GM18907 (cell line): Measurements from ENCODE around the gene AGPS.
"Not testable (repeated sequence)": the region's sequence is repeated elsewhere in the genome, so short reads cannot be mapped to it uniquely, and the experiment has no call there.

Experiments
- ATAC-seq: cut with Tn5 transposase; IDR thresholded peaks from one replicate; pipeline ENCODE4 v1.9.1; 2021; ENCODE audit warnings: mild to moderate bottlenecking, moderate library complexity; ENCODE audit not compliant: unreplicated experiment

AGPS gene

GRCh38 chr2:177466337-177467195, 74.0 kb downstream of the AGPS start:
- ATAC-seq, result no peak

DNA sequence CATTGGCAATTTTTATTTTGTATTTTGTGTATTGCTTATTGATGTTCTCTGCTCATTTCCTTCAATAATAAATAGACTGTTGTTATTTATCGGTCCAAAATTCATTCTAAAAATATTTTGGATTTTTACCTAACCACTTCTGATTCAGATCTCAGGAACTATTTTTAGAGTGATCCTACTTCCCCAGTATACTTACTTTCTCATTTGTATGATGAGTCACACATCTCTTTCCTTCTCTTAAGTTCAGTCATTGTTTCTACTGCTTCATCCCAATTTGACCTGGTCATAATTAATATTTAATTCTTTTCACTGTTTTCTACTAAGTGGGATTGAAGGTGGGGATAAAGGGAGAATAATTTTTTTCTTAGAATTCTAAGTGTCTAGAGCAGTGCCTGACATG, 75.1 kb downstream of the AGPS start:
- ATAC-seq, result no peak

DNA sequence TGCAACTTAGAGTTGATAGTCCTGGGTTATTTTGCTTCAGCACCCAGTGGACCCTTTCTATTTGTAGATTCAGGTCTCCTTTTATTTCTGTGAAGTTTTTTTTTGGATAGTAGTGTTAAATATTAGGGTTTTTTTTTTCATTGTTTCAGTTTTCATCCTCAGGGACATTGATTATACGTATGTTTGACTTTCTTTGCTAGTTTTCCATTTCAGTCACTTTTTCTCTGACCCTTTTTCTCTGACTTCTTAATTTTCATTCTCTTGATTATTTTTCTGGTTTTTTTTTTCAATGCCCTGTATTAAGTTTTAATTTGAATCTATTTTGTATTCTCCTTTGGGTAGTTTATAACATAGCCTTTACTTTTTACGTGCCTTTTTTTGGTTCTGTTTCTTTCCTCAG, 79.4 kb downstream of the AGPS start:
- ATAC-seq, result no peak

DNA sequence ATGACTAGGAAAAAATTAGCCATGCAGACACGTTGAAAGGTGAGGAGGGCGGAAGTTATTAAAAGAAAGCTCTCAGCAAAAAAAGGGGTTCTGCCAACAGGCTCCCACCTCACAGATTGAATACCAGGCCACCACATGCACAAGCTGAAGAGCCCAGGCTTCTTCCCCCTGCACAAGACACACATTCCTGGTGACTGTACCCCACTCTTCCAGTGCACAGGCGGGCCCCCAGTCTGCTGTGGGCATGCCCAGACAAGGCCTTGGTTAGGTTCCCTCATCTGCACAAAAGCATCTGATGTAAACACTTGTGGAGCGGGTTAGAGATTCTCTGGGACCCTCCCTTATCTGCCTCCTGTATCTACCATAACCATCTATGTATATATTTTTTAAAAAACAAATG, 81.7 kb downstream of the AGPS start:
- no peak for ATAC-seq

GRCh38 chr2:177474998-177475397, 82.4 kb downstream of the AGPS start:
- no peak for ATAC-seq

GRCh38 chr2:177476897-177477296, 84.3 kb downstream of the AGPS start:
- no peak for ATAC-seq

GRCh38 chr2:177478029-177478428, 85.5 kb downstream of the AGPS start:
- no peak for ATAC-seq

GRCh38 chr2:177478907-177479306, 86.3 kb downstream of the AGPS start:
- ATAC-seq, result no peak

- no peak for ATAC-seq
These were observed 89.6 kb downstream of the AGPS start for GRCh38 chr2:177482195-177482594.

DNA sequence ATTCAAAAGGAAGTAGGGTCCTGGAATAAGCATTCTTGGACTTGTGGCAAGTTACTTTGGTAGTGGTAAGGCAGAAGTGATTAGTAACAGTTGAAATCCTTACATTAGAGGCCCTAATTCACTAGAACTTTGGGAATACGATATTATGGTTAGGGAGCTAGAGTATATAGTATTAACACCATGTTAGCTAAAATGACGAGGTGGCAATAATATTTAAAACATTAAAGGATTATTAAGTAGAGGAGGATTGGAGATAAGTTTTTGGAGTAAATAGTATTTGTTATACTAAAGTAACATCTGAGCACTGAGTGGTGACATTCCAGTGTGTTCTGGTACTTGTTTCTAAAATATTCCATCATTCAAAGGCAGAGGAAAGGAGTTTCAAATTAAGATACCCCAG, 91.0 kb downstream of the AGPS start:
- ATAC-seq, result no peak

DNA sequence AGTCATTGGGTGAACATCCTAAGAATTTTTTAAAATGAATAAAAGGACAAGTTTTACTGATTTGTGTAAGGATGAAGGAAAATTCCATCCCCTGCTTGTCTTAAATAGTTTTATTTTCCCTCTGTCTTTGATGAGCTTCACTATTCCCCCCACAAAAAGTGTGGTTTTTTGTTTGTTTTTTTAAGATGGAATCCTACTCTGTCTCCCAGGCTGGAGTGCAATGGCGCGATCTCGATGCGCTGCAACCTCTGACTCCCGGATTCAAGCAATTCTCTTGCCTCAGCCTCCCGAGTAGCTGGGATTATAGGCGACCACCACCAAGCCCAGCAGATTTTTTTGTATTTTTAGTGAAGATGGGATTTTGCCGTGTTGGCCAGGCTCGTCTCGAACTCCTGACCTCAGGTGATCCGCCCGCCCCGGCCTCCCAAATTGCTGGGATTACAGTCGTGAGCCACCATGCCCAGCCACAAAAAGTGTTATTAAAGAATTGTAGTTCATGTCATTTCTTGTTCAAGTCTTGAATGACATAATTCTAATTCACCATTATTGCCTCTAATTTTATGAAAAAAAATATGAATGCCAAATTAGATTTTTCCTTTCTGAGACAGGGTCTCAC, 91.7 kb downstream of the AGPS start:
- ATAC-seq, result no peak

GRCh38 chr2:177485657-177486056, 93.1 kb downstream of the AGPS start:
- ATAC-seq, result not testable (repeated sequence)

DNA sequence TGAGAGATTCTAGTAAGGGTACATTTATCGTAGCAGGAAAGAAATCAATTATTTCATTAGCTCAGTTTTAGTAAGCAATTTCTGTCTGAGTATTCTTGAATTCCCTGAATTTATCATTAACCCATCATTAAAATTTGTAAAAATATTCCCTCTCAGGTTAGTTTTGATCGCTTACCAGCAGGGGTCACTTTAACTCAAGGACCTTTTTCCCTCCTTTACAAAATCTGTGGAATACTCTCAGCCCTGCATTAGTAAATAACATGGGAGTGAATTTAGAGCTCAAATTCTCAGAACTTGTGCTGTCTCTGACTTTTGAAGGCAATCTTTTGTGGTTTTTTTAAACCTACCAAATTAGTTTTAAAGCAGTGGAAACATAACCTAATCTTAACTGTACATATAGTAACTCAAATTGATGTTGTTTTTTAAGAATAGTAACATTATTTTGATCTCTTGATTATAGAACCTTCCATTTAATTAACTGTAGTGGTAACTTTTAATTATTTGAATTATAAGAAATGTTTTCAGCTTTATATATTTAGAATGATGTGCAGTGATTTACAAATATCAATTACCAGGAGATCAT, 97.2 kb downstream of the AGPS start:
- ATAC-seq, result no peak

DNA sequence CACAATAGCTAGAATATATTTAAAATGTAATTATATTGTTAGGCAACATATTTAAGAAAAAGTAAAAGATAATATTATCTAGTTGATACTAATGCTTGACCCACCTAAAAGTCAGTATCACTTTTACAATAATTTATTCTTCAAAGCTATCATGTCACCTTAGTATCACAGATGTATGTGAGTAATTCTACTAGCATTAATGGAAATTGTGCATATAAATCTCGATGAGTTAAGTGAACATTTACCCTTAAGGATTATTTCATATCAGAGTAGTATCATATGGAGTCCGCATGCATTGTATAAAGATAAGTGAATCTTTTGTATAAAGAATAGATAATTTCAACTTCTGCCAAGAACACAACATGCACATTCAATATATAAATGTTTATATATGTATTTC, 103.4 kb downstream of the AGPS start:
- no peak for ATAC-seq

DNA sequence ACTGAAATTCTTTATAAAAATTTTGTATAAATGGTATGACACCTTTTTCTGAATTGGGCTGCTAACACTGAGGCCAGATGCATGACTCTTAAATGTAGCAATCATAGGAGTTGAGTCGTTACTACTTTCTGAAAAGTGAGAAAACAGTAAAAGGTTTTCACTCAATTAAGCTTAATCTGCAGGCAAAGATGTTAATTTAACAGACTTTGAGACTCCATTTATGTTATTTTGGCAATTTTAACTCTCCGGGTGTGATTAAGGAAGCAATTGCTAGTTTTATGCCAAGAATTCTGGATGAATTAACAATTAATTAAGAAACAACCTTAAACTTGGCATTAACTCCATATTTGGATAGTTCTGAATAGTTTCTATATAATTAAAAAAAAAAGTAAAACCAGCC, 104.3 kb downstream of the AGPS start:
- no peak for ATAC-seq

DNA sequence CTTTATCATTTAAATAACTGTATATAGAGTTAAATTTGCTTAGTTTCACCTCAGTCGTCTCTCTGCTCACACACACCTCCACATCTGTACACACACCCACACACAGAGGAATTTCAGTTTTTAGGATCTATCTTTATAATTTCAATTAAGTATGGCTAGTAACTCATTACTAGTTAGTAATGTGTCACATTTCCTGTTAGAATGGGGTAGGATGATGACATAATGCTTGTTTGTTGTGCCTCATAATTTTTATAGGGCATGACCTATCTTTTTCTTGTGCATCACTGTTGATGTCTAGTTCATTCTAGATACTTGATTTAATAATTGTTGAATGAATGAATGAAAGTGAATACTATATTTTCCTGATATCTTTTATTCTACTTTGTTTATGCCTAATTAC, 108.6 kb downstream of the AGPS start:
- peak; percentile 78 for ATAC-seq

DNA sequence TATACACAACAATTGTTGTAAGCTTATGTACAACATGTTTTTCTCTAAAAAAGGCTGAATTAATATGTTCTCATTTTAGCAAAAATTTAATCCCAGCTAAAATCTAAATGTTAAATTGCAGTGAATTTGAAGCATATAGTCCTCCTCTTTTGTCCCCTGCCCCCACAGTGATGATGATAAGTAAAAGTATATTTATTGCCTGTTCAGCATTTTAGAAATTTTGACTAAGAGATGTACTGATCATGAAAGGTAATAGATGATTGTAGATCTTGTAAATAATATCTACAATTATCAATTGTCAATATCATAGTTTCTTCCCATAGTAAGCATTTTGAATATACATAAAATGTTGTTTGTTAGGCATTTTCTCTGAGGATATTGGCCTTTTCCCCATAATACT, 113.9 kb downstream of the AGPS start:
- ATAC-seq, result no peak

DNA sequence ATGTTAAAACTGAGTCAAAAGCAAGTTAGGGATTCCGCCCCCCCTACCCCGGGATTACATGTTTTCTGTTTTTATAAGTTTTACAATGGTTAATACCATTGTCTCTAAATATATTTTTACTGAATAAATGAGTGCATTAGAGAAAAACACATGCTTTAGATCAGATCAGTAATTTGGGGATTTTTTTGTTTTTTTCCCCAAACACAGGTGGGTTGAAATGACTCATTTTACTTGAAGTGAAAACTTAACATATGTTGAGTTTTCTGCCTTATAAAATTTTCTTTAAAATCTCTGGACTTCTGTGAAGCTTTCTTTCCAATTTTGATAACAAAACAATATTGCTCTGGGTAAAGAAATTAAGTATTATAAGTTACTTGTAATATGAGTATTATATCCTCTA, 114.4 kb downstream of the AGPS start:
- no peak for ATAC-seq

DNA sequence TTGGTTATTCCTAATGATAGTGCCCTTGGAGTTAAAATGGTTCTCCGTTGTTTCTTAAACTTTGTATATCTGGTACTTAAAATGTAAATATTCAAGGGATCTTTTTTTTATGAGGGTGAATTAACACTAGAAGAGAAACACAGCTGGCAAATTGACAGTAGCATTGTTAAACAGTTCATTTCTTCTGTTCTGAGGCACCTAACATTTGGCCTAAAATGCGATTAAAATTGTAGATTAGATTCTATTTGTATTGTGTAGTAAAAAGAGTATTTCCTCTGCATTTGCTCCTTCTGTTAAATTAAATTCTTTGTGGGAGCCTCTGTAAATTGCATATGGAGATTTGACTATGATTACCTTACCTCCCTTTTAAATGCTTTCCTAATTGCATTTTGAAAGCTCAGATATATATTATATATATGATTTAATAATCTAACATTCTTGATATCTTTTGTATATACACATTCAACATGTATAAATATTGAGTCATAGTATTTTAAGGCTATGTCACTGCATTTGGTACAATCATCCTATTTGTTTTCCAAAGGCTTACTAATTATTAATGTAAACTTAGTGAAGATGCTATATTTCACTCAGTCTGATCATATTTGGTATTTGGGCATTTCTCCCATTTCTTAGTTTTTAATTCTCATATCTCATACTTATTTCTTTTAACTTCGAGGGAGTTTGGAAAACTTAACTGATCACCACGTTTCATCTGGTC, 124.4 kb downstream of the AGPS start:
- no peak for ATAC-seq

GRCh38 chr2:177518754-177519153, 126.2 kb downstream of the AGPS start:
- ATAC-seq, result no peak

DNA sequence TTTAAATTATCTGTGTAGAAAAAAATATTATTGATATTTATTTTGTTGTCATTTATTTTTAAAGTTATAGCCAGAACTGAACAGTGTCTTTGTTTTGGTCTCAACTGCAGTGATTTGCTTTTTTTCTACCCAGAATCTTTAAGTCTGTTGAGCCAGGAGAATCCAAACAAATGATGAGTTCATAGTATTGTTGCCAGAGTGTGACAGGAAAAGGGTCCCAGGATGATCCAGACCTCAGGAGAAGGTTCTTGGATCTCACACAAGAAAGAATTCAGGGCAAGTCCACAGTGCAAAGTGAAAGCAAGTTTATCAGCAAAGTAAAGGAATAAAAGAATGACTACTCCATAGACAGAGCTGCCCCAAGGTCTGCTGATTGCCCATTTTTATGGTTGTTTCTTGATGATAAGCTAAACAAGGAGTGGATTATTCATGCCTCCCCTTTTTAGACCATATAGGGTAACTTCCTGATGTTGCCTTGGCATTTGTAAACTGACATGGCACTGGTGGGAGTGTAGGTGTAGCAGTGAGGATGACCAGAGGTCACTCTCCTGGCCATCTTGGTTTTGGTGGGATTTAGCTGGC, 127.1 kb downstream of the AGPS start:
- ATAC-seq, result no peak
